Transverse colon (tissue), 4 donors: ENCODE data around the gene LHFPL5.

Experiments
- CTCF ChIP-seq, 5 experiments: fragments of 200-600 bp in 3 of 5; fragments of 450-650 bp in 2 of 5; sonication (generic) in 3 of 5; IDR thresholded peaks; 1 replicate in 2 of 5; 2 replicates in 3 of 5; pipeline ENCODE4 v1.5.1; 2016 to 2017; ENCODE audit warnings: antibody characterized with exemption in 5 of 5, inconsistent platforms in 3 of 5, mild to moderate bottlenecking in 2 of 5, moderate library complexity in 1 of 5
- EP300 ChIP-seq: sonication (generic); formaldehyde crosslinking; IDR thresholded peaks from one replicate; pipeline ENCODE4 v1.6.1; 2017; ENCODE audit warnings: antibody characterized with exemption, low read depth
- POLR2A ChIP-seq: fragments of 450-650 bp; IDR thresholded peaks from one replicate; pipeline ENCODE4 v1.6.1; 2016; ENCODE audit warnings: antibody characterized with exemption, mild to moderate bottlenecking, moderate library complexity
- POLR2AphosphoS5 ChIP-seq, 3 donors: sonication (generic); formaldehyde crosslinking; IDR thresholded peaks; one replicate each; pipeline ENCODE4 v1.6.1; 2016; ENCODE audit warnings: antibody characterized with exemption in 3 of 3

DNA sequence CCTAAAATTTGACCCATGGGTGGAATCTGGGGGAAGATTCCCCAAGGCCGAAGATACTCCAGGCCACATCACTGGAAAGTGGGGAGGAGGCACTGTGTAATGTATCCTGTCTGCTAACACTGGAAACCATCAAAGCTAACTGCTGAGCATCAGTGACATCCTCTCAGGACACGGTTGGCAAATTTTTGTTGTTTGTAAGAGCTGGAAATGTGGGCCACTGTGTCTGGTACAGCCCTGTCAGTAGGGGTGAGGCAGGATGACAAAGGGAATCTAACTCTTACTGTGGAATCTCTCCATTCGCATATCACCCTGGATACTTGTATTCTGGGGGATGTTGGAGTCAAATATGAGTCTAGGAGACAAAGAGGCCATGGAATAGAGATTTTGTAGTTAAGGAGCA, 45.7 kb upstream of the LHFPL5 start:
- TF ChIP-seq CTCF (IDR thresholded peaks at IDR 0.05) = no peak
- no peak for TF ChIP-seq POLR2AphosphoS5 (IDR thresholded peaks at IDR 0.05)
- TF ChIP-seq POLR2A = no peak
- no peak for TF ChIP-seq EP300
